GM19025 (cell line): Measurements from ENCODE around the gene TANGO2.

Experiments used
- ATAC-seq: cut with Tn5 transposase; IDR thresholded peaks from one replicate; pipeline ENCODE4 v1.9.1; 2021; ENCODE audit warnings: mild to moderate bottlenecking, low read depth, moderate library complexity; ENCODE audit not compliant: unreplicated experiment

TANGO2 gene

DNA sequence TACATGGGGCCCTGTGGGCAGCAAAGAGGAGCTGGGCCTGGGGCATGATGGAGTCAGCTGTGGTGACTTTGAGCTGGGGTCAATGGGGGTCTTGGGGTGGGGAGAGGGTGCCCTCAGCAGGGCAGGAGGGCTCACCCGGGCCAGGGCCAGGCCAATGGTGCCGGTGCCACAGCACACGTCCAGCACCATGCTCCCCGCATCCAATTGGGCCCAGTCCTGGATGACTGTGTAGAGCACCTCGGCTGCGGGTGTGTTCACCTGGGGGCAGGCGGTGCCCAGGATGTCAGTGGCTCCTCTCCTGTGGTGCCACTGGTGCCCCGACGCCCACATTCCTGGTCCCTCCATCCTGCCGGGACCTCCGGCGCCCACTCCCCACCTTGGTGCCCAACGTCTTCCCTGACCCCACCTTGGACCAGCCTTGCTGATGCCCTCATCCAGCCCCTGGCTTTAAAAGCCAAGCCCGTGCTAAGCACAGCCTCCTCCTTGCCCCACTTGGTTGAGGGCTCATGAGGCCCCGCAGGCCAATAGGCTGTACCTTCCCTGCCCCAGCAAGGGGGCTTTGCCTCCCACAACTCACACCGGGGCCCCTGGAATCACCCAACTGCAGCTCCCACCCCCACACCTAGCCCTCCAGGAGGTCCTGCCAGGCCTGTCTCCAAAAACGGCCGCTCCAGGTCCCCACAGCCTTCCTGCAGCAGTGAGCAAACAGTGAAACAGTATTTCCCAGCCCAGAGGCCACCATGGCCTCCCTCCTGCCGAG, 92.8 kb downstream of the TANGO2 start:
- ATAC-seq: no peak

DNA sequence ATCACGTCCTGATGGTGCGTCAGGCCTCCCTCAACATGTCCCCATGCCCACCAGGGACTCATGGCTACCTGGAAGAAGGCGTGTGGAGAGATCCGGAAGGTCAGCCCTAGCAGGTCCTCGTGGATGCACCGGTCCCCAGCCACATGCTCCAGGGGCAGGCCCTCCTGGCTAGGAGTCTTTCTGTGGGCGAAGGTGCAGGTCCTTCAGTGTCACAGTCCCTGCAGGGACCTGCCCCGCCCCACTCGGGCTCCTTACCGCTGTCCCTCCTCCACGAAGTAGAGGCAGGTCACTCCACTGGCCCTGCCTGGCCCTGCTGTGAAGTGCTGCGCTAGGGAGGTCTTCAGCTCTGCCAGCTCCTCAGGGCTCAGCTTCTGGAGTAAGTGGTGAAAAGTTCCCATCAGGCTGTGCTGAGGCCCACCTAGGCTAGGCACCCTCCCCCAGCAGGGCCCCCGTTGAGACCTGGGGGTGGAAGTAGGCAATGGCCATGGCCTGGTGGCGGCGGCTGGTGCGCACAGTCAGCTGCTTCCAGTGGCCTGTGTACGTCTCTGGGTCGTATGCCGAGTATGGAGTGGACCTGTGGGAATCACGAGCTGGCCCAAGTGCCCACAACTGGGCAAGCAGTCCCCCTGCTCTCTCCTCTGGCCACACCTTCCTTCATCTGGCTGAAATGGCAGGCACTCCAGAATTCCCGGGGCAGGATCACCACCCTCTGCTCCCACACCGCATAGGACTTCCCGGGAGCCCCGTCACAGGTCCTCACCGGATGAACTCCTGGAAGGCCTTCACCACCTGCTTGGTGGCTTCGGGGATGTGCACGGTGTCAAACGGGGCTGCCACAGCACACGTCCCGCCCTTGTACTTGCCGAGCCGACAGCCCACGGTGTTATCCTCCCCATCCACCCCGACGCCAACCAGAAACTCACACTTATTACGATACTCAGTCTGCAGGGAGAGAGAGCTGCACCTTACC, 93.9 kb downstream of the TANGO2 start:
- no peak for ATAC-seq

DNA sequence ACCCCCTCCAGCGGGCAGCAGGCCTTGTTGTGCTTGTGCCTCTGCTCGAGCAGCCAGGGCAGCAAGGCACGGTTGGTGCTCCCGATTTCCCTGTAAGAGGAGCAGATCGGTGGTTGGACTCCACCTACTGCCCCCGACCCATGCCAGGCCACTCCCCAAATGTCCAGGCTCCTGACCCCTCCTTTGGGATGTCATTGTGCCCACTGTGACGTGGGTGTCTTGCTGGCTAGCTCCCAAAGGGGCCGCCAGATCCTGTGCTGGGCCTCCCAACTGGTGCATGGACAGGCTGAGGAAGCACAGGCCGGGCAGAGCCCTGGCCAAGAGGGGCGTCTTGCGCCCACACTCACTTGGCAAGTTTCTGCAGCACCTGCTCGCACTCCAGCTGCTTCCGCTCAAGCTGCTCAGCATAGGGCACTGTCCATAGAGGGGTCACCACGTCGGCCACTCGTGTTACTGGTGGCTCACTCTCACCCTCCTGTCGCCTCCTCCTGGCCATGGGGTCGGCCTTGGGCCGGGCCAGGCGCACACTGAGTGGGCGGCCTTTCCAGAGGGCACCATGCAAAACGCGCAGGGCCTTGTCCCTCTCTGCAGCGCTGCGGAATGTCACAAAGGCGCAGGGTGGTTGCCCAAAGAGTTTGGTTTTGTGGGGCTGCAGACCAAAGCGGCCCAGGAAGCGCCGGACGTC, 94.9 kb downstream of the TANGO2 start, which contains the start of gene RANBP1:
Gene RANBP1, plus strand, starts transcription at position 414 of the 685 bp plus-strand sequence. Its CDS starts 81 bp downstream, at position 495.
- no peak for ATAC-seq

DNA sequence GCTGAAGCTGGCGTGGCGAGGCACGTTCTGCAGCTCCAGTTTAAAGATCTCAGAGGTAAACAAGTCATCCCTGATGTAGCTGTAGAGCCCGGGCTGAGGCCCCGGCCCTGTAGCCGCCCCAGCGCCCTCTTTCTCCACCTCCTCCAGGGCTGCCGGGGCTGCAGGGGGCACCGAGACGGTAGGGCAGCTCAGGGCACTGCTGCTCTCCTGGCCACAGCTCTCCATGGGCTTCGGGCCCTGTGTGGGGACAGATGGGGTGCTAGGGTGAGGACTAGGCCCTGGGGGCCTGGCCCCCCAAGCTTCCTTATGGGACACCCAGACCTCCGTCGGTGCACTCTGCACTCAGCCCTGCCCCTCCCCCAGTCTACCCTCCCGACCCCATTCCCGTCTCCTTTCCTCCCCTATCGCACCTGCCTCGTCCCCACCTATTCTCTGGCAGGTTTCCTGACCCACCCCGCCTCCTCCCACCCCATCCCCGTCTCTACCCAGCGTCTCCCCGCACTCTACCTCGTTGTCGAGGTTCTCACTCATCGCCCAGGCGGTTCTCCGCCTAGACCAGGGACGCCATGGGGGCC, 95.6 kb downstream of the TANGO2 start:
- ATAC-seq: no peak
